H9 (cell line): ENCODE data around the gene HMGCL. TPM values are rescaled to one million over a fixed set of nuclear protein-coding genes. Genes with fewer than 3 reads are reported as not detected.

Experiments
- DNase-seq: peaks from one replicate; pipeline ENCODE4 v3.0.0-alpha.2; 2017
- H2AFZ ChIP-seq: one replicate; pipeline ENCODE4 v1.6.1; 2013; ENCODE audit warnings: mild to moderate bottlenecking, low read length, control low read depth, moderate library complexity
- H2AK5ac ChIP-seq: 2 replicates; pipeline ENCODE4 v1.6.1; 2013; ENCODE audit warnings: low read length, control low read depth, mixed read lengths; ENCODE audit not compliant: insufficient read length
- H2BK120ac ChIP-seq: one replicate; pipeline ENCODE4 v1.6.1; 2013; ENCODE audit warnings: low read depth, mild to moderate bottlenecking, low read length, control low read depth, inconsistent platforms; ENCODE audit not compliant: poor library complexity, severe bottlenecking
- H2BK12ac ChIP-seq: 2 replicates; pipeline ENCODE4 v1.6.1; 2013; ENCODE audit warnings: low read length, control low read depth, mixed read lengths, low read depth; ENCODE audit not compliant: insufficient read length
- H2BK15ac ChIP-seq: 2 replicates; pipeline ENCODE4 v1.6.1; 2013; ENCODE audit warnings: low read depth, low read length, control low read depth
- H2BK20ac ChIP-seq: one replicate; pipeline ENCODE4 v1.6.1; 2013; ENCODE audit warnings: low read depth, mild to moderate bottlenecking, low read length, control low read depth, inconsistent platforms; ENCODE audit not compliant: poor library complexity, severe bottlenecking
- H2BK5ac ChIP-seq: 2 replicates; pipeline ENCODE4 v1.6.1; 2013; ENCODE audit warnings: low read length, control low read depth, mixed read lengths; ENCODE audit not compliant: insufficient read length
- H3K14ac ChIP-seq: 2 replicates; pipeline ENCODE4 v1.6.1; 2013; ENCODE audit warnings: low read length, control low read depth; ENCODE audit not compliant: insufficient read depth
- H3K18ac ChIP-seq: 2 replicates; pipeline ENCODE4 v1.6.1; 2013; ENCODE audit warnings: low read depth, mild to moderate bottlenecking, mixed read lengths, low read length, control low read depth; ENCODE audit not compliant: insufficient read length
- H3K23ac ChIP-seq: 2 replicates; pipeline ENCODE4 v1.6.1; 2013; ENCODE audit warnings: low read length, control low read depth, mixed read lengths, low read depth; ENCODE audit not compliant: insufficient read length
- H3K23me2 ChIP-seq: 2 replicates; pipeline ENCODE4 v1.6.1; 2013; ENCODE audit warnings: low read depth, mild to moderate bottlenecking, mixed read lengths, low read length, control low read depth; ENCODE audit not compliant: insufficient read length, poor library complexity, severe bottlenecking
- H3K27ac ChIP-seq: 2 replicates; pipeline ENCODE4 v1.5.1; 2013; ENCODE audit warnings: low read length, control low read depth, mixed read lengths, low read depth; ENCODE audit not compliant: insufficient read length
- H3K27me3 ChIP-seq: 2 replicates; pipeline ENCODE4 v1.6.1; 2013; ENCODE audit warnings: low read length, control low read depth, inconsistent platforms; ENCODE audit not compliant: insufficient read depth
- H3K4ac ChIP-seq: 2 replicates; pipeline ENCODE4 v1.6.1; 2013; ENCODE audit warnings: low read depth, mild to moderate bottlenecking, control low read depth, inconsistent platforms, low read length, moderate library complexity
- H3K4me1 ChIP-seq: 2 replicates; pipeline ENCODE4 v1.6.1; 2013; ENCODE audit warnings: low read length, control low read depth, inconsistent platforms; ENCODE audit not compliant: insufficient read depth
- H3K4me2 ChIP-seq: 2 replicates; pipeline ENCODE4 v1.6.1; 2013; ENCODE audit warnings: low read length, control low read depth, mixed read lengths; ENCODE audit not compliant: insufficient read length, insufficient read depth
- H3K56ac ChIP-seq: 2 replicates; pipeline ENCODE4 v1.6.1; 2013; ENCODE audit warnings: low read depth, mild to moderate bottlenecking, mixed read lengths, low read length, control low read depth; ENCODE audit not compliant: insufficient read length
- H3K79me1 ChIP-seq: 2 replicates; pipeline ENCODE4 v1.6.1; 2013; ENCODE audit warnings: low read depth, mild to moderate bottlenecking, moderate library complexity, low read length, control low read depth, inconsistent platforms; ENCODE audit not compliant: insufficient read depth, poor library complexity, severe bottlenecking
- H3K79me2 ChIP-seq: 2 replicates; pipeline ENCODE4 v1.6.1; 2013; ENCODE audit warnings: low read length, control low read depth, inconsistent platforms; ENCODE audit not compliant: insufficient read depth
- H3K9ac ChIP-seq: 2 replicates; pipeline ENCODE4 v1.6.1; 2013; ENCODE audit warnings: low read length, control low read depth, mixed read lengths; ENCODE audit not compliant: insufficient read length; ENCODE audit errors: extremely low read depth
- H3K9me3 ChIP-seq: one replicate; pipeline ENCODE4 v1.6.1; 2013; ENCODE audit warnings: low read depth, low read length, inconsistent platforms; ENCODE audit not compliant: control insufficient read depth
- H3T11ph ChIP-seq: one replicate; pipeline ENCODE4 v1.6.1; 2013; ENCODE audit warnings: mild to moderate bottlenecking, low read length, control low read depth, inconsistent platforms
- H4K20me1 ChIP-seq: one replicate; pipeline ENCODE4 v1.6.1; 2013; ENCODE audit not compliant: control insufficient read depth, insufficient read length, insufficient read depth
- H4K5ac ChIP-seq: 2 replicates; pipeline ENCODE4 v1.6.1; 2013; ENCODE audit warnings: low read depth, mild to moderate bottlenecking, mixed read lengths, low read length, control low read depth; ENCODE audit not compliant: insufficient read length
- H4K8ac ChIP-seq: replicated peaks from 2 replicates; pipeline ENCODE4 v1.6.1; 2013; ENCODE audit warnings: low read length, control low read depth, mixed read lengths, low read depth; ENCODE audit not compliant: insufficient read length
- H4K91ac ChIP-seq: 2 replicates; pipeline ENCODE4 v1.6.1; 2013; ENCODE audit warnings: low read depth, mild to moderate bottlenecking, moderate library complexity, mixed read lengths, low read length, control low read depth; ENCODE audit not compliant: insufficient read length
- H3K27ac Mint-ChIP-seq, 3 experiments: 2 replicates in 2 of 3; 3 replicates in 1 of 3; pipeline ENCODE4 v1.8.0; 2020 to 2021; ENCODE audit warnings: mixed read lengths in 3 of 3, mild to moderate bottlenecking in 1 of 3, moderate library complexity in 1 of 3
- H3K27me3 Mint-ChIP-seq: 2 replicates; pipeline ENCODE4 v1.8.0; 2021; ENCODE audit warnings: low read depth, mild to moderate bottlenecking, moderate library complexity, mixed read lengths
- H3K36me3 Mint-ChIP-seq, 3 experiments: 2 replicates in 2 of 3; 3 replicates in 1 of 3; pipeline ENCODE4 v1.8.0; 2020 to 2021; ENCODE audit warnings: low read depth in 3 of 3, mixed read lengths in 3 of 3; ENCODE audit not compliant: insufficient read depth in 1 of 3
- H3K4me1 Mint-ChIP-seq, 2 experiments: 2 replicates each; pipeline ENCODE4 v1.8.0; 2020; ENCODE audit warnings: mixed read lengths in 2 of 2
- H3K4me3 Mint-ChIP-seq, 2 experiments: 2 replicates in 1 of 2; 3 replicates in 1 of 2; pipeline ENCODE4 v1.8.0; 2020 to 2021; ENCODE audit warnings: mild to moderate bottlenecking in 2 of 2, mixed read lengths in 2 of 2, moderate library complexity in 1 of 2
- H3K9me3 Mint-ChIP-seq, 2 experiments: 2 replicates in 1 of 2; 3 replicates in 1 of 2; pipeline ENCODE4 v1.8.0; 2020; ENCODE audit warnings: mild to moderate bottlenecking in 2 of 2, mixed read lengths in 2 of 2, moderate library complexity in 1 of 2
- WGBS: extraction: QIAGEN DNeasy Blood & Tissue Kit; methylation state at CpG from one replicate; pipeline ENCODE4 v1.1.7; 2013; ENCODE audit warnings: missing lambda C conversion rate, low lambda C conversion rate, mixed read lengths; ENCODE audit not compliant: insufficient read length; ENCODE audit errors: extremely low coverage; 5-methylcytosine and 5-hydroxymethylcytosine counted together
- total RNA-seq: library from RNA; stranded (reverse); gene quantifications from 2 replicates; pipeline ENCODE4 v1.2.1, GENCODE V29; 2021
- TF ChIP-seq, protein P1 (sequence below): fragments of 200-600 bp; sonication (generic); conservative IDR thresholded peaks from 3 replicates; pipeline ENCODE4 v1.8.0; 2021; ENCODE audit warnings: antibody characterized with exemption, mild to moderate bottlenecking

HMGCL gene
- total RNA-seq, 1 experiment from 2014 or later, result 15.9 TPM

DNA sequence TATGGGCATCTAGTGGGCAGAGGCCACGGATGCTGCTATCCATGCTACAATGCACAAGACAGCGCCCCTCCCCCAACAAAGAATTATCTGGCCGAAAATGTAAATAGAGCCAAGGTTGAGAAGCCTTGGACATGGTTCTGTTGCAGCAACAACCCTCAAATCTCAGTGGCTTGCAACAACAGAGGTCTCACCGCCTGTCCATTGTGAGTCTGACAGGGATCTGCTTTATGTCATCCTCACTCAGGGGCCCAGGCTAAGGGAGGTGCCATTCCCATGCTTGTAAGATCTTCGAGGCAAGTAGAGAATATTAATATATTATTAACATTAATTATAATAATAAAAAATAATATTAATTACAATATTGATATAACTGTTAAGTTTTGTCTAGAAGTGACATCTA is 56.5 kb downstream of the HMGCL start:
- Histone ChIP-seq H3K4ac (no peak overlapping the region), H4K8ac (no peak overlapping the region), H2BK120ac (no peak overlapping the region), H3K9ac (no peak overlapping the region), H2AFZ (no peak overlapping the region), H3K79me1 (no peaks in the 10 kb centered on the region), H3K79me2 (no peaks in the 10 kb centered on the region), H2AK5ac (no peak overlapping the region), H2BK20ac (no peak overlapping the region), H3K4me2 (no peak overlapping the region), H3K23me2 (no peaks in the 10 kb centered on the region), H3K23ac (no peak overlapping the region), H4K20me1 (no peaks in the 10 kb centered on the region), H3K14ac (no peak overlapping the region), H2BK15ac (no peak overlapping the region), H3K9me3 (no peaks in the 10 kb centered on the region), H3K56ac (no peak overlapping the region), H2BK12ac (no peak overlapping the region), H3K4me1 (no peaks in the 10 kb centered on the region), H3K27me3 (no peaks in the 10 kb centered on the region), H3T11ph (no peak overlapping the region), H2BK5ac (no peak overlapping the region), H4K91ac (no peak overlapping the region), H3K18ac (no peak overlapping the region), H4K5ac (no peak overlapping the region), H3K27ac (no peak overlapping the region)
- Mint-ChIP-seq H3K4me1 (peaks cover 0 to 2% of the 10 kb centered on the region in 2 experiments; a peak in 1 of 4 replicates), H3K36me3 (peaks cover 1 to 30% (median 20%) of the 10 kb centered on the region in 3 experiments; a peak in 5 of 7 replicates), H3K4me3 (no peak overlapping the region), H3K27ac (no peak overlapping the region), H3K27me3 (no peaks in the 10 kb centered on the region), H3K9me3 (no peaks in the 10 kb centered on the region)
- WGBS, result no CpG with 5 or more reads among the region's 5 CpGs
- TF ChIP-seq, protein P1, sequence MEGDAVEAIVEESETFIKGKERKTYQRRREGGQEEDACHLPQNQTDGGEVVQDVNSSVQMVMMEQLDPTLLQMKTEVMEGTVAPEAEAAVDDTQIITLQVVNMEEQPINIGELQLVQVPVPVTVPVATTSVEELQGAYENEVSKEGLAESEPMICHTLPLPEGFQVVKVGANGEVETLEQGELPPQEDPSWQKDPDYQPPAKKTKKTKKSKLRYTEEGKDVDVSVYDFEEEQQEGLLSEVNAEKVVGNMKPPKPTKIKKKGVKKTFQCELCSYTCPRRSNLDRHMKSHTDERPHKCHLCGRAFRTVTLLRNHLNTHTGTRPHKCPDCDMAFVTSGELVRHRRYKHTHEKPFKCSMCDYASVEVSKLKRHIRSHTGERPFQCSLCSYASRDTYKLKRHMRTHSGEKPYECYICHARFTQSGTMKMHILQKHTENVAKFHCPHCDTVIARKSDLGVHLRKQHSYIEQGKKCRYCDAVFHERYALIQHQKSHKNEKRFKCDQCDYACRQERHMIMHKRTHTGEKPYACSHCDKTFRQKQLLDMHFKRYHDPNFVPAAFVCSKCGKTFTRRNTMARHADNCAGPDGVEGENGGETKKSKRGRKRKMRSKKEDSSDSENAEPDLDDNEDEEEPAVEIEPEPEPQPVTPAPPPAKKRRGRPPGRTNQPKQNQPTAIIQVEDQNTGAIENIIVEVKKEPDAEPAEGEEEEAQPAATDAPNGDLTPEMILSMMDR, result no peak
- no peak for DNase-seq
